NCI-H345 treated with DMSO at 0.1 percent for 48 hours (cell line): Measurements from ENCODE around the gene OPALIN.

ENCODE experiments used
- DNase-seq: peaks from one replicate; lab custom pipeline; 2025; ENCODE audit not compliant: unreplicated experiment; lab: John Stamatoyannopoulos, UW

Gene OPALIN, protein sequence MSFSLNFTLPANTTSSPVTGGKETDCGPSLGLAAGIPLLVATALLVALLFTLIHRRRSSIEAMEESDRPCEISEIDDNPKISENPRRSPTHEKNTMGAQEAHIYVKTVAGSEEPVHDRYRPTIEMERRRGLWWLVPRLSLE

DNA sequence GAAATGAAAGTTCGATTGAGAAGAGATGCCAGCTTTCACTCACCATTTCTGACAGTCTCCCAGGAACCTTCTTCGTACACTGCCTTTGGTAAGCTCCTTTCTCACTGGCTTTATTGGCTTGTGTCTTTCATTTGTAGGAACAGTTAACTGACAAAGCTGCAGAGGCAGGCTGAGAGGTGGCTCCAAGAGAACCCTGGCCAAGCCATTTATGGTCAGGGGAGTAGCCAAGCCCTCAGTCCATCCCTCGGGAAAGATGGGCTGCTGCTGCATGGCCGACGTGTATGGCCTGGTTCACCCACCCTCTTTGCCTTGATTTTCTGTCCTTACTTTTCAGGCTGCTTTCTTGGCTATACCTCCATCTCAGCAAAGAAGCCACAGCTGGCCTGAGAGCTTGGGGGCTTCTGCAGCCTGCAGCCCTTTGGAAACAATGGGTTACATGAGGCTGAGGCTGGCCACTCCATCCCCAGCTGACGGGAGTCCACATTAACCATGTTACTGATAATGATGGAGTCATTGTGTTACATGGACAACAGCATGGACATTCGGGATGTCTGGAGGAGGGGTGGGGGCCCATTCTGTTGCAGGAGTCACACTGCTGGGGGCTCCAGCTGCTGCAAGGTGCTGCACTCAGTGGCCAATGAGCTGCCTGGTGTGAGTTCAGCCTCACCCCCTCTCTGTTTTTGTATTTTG, at the start of gene OPALIN:
Gene OPALIN (minus strand): TSS at position 152 of the 690 bp plus-strand sequence. CDS start 106 bp downstream, at position 46.
- DNase-seq, result no peak

DNA sequence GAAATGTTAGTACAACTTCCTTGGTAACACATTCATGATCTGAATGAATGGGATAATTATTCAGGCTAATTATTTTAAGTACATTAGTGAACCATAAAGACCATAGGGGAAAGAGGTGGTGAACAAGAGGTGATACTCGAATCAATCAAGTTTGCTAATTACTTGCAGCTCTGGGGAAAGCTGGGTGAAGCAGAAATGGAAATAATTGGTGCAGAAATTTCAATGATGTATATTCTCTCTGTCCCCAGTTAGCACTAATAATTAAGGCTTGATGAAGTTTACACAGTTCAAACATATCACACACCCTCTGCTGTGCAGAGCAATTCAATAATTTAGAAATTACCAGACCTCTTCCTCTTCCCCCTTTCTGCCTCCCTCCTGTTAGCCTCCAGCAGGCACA, 49.4 kb upstream of the OPALIN start:
- no peak for DNase-seq

DNA sequence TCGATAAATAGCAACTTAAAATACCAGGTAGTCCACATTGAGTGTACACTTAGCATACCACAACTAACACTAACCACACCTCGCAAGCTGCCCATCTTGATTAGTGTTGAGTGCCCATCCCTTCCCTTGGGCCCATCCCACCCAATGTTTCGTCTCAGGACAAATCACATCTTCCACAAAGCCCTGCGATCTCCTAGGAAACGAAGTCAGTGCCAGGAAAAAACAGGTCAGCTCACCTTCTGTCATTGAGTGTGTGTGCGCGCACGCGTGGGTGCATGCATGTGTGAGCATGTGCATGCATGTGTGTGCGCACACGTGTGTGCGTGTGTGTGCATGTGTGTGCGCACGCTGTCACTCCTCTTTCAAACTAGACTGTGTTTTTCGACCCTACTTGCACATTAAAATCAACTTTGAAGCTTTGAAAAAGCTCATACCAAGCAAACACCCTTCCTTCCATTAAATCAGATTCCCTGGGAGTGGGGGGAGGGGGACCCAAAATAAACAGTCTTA, 48.8 kb upstream of the OPALIN start:
- no peak for DNase-seq

- DNase-seq, result no peak
Observed at GRCh38 chr10:96406091-96406490, 47.3 kb upstream of the OPALIN start.

DNA sequence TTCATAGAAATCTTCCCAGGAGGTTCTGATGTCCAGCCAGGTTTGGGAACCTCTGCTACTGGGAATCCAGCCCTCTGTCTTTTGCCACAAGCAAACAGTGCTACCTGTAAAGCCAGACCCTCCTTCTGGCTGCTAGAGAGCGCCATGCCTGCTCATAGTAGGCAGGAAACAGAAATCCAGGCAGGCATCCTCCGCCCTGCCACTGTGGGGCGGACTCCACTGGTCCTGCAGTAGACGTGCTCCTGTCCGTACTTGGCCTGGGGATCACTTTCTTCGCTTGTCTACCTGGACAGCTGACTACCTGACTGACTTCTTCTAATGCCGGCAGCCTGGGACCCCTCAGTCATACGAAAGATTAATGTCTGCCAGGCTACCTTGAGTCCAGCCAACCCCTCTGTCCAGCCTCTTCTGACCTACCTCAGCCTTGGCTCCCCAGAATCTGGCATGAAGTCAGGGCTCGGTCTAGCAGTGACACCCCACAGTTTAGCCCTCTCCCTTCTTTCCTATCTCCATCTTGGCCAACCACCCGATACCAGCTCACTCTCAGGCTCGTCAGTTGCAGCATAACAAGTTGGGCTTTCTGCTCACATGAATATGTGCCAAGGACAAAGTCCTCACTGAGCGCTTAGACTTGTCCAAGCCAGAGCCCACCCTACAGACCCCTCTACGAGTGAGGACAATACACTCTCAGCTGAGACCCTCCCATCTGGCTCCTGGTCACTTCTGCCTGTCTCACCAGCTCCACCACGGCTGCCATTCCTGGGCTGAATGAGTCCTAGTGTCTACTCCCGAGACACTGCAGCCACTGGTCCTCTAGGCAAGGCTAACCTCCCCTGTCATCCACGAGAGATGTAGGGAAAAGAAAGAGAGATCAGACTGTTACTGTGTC, 43.9 kb upstream of the OPALIN start:
- DNase-seq, result no peak

DNA sequence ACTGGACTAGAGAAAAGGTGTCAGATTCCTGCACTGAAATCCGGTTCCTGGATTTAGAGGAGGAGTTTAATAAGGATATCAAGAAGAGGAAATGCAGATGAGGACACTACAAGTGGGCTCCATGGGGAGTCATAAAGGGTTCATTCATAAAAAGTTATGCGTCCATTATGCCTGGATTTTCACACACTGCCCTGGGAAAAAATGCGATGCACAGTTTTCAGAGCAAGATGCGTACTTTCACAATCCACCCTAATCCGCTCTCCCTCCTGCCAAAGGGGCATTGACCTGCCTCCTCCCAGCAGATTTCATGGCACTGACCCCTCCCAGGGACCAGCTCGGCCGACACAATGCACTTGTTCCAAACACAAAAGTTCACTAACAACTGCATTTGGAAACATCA, 42.2 kb upstream of the OPALIN start:
- DNase-seq, result no peak

DNA sequence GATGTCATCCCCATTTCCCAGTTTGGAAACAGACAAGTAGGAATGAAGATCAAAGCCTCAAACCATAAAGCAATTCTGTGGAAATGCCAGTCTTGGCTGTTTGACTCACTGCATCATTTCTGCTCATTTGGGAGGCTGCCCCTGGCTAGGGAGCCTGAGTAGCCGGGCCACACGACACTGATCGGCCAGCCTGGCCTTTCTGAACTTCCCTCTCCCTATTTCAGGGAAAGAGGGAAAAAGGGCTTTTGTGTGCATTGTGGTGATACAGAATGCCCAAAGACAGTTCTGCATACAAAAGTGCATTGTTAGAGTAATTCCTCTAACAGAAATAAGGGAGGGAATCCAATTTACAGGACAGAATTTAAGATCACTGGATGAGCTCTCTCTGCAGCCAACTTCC, 41.7 kb upstream of the OPALIN start:
- DNase-seq, result no peak

DNA sequence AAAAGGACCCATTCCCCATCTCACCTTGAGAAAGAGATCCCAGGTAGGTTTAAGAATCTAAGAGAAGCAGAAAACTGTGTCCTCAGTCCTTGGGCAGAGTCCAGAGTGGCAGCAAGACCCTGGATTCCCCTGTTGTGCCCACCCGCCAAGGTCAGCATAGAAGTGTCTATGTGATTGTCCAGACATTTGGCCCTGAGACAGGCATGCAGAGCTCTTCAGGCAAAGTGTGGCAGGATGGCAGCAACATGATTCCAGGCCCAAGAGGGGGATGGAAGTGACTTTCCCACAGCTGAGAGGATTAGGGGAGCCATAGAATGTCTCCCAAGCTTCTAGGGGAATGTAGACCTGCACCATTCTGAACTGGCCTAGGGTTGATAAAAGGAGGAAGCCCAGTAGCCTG, 39.1 kb upstream of the OPALIN start:
- DNase-seq, result no peak

DNA sequence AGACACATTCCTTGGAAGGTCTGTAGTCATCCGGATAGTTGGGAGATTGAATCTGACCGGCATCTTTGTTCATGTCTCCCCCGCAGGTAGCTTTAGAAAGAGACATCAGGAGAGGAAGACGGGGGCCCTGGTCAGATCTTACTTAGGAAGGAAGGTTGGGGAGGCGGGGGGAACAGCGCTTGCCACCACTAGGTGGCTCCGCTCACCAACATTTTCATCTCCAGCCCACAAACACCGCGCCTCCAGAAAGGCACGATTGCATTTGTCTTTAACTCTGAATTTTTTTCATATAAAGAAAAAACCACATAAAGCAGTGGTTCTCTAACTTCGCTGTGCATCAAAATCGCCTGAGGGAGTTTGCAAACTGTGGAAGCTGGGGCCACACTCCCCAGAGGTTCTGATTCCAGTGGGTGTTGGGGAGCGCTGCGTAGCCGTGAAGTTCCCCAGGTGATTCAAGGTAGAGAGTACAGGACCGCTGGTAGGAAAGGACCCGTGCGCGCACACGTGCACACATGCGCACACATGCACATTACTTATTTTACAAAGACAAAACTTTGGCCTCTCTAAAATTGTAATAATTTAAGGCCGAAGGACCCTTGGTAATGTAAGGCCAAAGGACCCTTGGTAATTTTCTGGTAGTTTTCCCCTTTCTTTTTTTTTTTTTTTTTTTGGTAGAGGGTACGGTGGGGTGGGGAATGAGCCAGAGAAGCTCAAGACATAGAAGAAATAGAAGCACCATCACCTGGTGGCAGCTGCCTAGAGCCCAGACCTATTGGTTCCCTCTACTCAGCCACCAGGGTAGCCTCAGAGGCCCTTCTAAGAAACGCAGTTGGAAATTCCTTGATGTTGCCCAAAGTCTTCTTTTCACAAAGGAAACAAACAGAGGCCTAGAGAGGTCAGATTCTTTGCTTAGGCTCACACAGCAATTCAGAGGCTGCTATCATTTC, 37.4 kb upstream of the OPALIN start:
- peak; percentile 15 for DNase-seq

GRCh38 chr10:96390460-96390864, 31.7 kb upstream of the OPALIN start:
- DNase-seq, result no peak

DNA sequence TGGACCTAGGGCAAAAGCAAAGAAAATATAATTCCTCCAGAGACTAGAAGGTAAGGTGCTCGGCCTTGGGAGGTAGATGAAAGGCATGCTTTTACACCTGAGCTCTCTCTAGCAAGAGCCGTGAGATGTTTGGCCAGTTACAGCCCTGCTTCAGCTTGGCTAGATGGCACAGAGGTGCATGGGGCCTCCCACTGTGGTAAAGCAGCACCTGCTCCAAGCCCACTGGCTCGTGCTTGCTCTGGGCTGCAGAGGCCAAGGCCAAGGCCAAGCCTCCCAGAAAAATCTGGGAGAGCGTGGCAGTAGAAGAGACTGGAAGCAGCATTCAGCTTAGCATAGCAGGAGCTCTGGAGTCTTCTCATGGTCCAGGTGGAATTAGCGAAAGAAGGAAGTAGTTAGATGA, 31.0 kb upstream of the OPALIN start:
- DNase-seq, result no peak

GRCh38 chr10:96387601-96388000, 28.8 kb upstream of the OPALIN start:
- DNase-seq, result no peak

DNA sequence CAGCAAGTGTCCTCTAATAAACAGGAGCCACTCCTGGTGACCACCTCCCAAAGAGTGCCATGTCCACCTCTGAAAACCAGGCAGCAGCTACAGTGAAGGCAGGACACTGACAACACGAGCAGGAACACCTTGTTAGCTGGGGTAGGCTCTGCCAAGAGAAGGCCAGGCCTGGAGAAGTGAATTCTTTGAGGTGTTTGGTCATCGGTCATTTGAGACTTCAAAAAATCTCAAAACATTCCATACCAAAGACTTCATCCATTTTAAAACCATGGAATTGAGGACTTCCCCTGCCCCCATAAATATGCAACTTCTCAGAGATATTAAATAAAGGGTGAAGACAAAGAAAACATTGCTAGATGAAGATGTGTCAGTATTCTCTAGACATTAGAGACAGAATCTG, 28.4 kb upstream of the OPALIN start:
- no peak for DNase-seq

DNA sequence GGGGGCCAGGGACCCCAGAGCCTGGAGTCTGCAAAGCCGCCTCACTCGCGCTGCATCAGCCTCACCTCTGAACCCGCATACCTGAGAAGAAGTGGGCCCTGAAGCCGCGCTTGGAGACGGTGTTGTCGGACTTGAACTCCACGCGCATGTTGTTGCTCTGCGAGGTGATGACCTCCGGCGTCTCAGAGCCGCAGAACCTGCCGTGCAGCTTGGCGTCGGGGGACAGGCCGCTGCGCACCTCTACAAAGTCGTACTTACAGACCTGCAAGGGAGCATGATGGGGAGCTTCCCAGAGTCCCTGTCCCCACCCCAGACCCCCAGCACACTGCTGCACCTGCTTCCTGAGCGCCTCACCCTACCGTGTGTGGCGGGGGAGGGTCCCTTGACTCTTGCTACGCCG, 25.7 kb upstream of the OPALIN start:
- no peak for DNase-seq

- DNase-seq, result no peak
Observed at GRCh38 chr10:96380821-96381220, 22.0 kb upstream of the OPALIN start.

DNA sequence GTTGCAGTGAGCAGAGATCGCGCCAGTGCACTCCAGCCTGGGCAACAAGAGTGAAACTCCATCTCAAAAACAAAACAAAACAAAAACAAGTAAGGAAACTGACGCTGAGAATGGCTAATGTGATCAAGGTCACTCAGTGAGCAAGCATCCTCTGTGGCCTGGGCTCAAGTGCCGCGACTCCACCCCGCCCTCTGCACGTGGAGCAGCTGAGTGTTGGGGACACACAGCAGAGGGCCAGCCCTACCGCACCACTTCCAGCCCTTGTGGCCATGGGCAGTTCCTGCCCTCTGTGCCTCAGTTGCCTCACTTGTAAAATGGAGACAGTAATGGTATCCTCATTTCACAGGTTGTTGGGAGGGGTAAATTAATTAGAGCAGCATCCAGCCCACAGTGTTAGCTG, 21.0 kb upstream of the OPALIN start:
- DNase-seq, result no peak

- DNase-seq, result no peak
Observed at GRCh38 chr10:96378741-96379140, 19.9 kb upstream of the OPALIN start.

DNA sequence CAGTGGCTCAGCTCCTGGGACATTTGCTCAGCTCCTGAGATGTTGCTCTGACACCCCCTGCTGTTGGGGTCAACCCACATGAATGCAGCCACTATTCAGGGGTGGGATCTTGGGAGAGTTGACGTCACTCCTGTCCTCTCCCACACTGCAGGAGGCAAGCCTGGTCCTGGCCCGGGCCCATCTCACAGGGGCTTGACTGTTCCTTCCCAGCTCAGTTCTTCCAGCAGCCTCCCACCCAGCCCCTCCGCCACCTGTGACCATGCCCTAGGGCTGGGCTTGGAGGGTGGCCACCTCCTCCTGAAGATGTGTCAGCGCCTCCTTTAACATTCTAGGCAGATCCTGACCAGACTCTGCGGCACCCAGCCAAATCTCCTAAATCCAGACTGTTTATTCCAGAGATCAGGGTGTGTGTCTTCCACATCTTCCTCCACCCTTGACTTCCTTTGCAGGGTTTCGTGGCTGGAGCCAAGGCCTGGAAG, 19.1 kb upstream of the OPALIN start:
- no peak for DNase-seq

GRCh38 chr10:96376483-96376882, 17.7 kb upstream of the OPALIN start:
- DNase-seq, result no peak

GRCh38 chr10:96374985-96375830, 16.4 kb upstream of the OPALIN start:
- DNase-seq, result peak; percentile 64
